Measurements from ENCODE around the gene MAST4.

MAST4 gene

GRCh38 chr5:66843065-66843464 lies 246.9 kb downstream of the MAST4 start:
- Histone ChIP-seq H3K4me1 (ENCODE audit: control insufficient read depth, insufficient read depth, low read length) (peaks cover 36% of the 10 kb centered on the region), H3K9me3 (ENCODE audit: control insufficient read depth, insufficient read depth, low read length) (no peaks in the 10 kb centered on the region), H3K36me3 (ENCODE audit: control insufficient read depth, insufficient read depth, low read length) (no peaks in the 10 kb centered on the region), H3K27me3 (ENCODE audit: control insufficient read depth, insufficient read depth, low read length) (no peaks in the 10 kb centered on the region), H3K9ac (ENCODE audit: low read depth, low read length) (0 out of 2 replicates have a peak overlapping the region, but pooled peaks have one; percentile 35), H3K27ac (ENCODE audit: low read depth, low read length) (peak overlapping the region; percentile 69), H3K4me3 (ENCODE audit: low read depth, low read length) (peak overlapping the region; percentile 21; the same call in 1 of the 2 replicates)

- H3K27ac ChIP-seq (ENCODE audit: low read depth, low read length) = no peak overlapping the region
- no peaks in the 10 kb centered on the region for H3K9me3 ChIP-seq (ENCODE audit: control insufficient read depth, insufficient read depth, low read length)
Measured at GRCh38 chr5:66848749-66849641, 252.8 kb downstream of the MAST4 start.

GRCh38 chr5:66849803-66850202 lies 253.6 kb downstream of the MAST4 start:
- Histone ChIP-seq H3K27me3 (ENCODE audit: control insufficient read depth, insufficient read depth, low read length) (no peaks in the 10 kb centered on the region), H3K36me3 (ENCODE audit: control insufficient read depth, insufficient read depth, low read length) (no peaks in the 10 kb centered on the region), H3K4me1 (ENCODE audit: control insufficient read depth, insufficient read depth, low read length) (peaks cover 7% of the 10 kb centered on the region; the same call in 1 of the 2 replicates), H3K4me3 (ENCODE audit: low read depth, low read length) (no peak overlapping the region), H3K27ac (ENCODE audit: low read depth, low read length) (no peak overlapping the region), H3K9ac (ENCODE audit: low read depth, low read length) (no peak overlapping the region), H3K9me3 (ENCODE audit: control insufficient read depth, insufficient read depth, low read length) (no peaks in the 10 kb centered on the region)

More at GRCh38 chr5:66848749-66849641, 252.8 kb downstream of the MAST4 start:
- no peaks in the 10 kb centered on the region for H3K27me3 ChIP-seq (ENCODE audit: control insufficient read depth, insufficient read depth, low read length)
- H3K4me3 ChIP-seq (ENCODE audit: low read depth, low read length) = no peak overlapping the region
- H3K4me1 ChIP-seq (ENCODE audit: control insufficient read depth, insufficient read depth, low read length) = peaks cover 11% of the 10 kb centered on the region
- no peaks in the 10 kb centered on the region for H3K36me3 ChIP-seq (ENCODE audit: control insufficient read depth, insufficient read depth, low read length)
- H3K9ac ChIP-seq (ENCODE audit: low read depth, low read length) = no peak overlapping the region

- Histone ChIP-seq H3K27ac (ENCODE audit: low read depth, low read length) (no peak overlapping the region), H3K36me3 (ENCODE audit: control insufficient read depth, insufficient read depth, low read length) (no peaks in the 10 kb centered on the region), H3K4me1 (ENCODE audit: control insufficient read depth, insufficient read depth, low read length) (peaks cover 7% of the 10 kb centered on the region; the same call in 1 of the 2 replicates), H3K9ac (ENCODE audit: low read depth, low read length) (no peak overlapping the region), H3K27me3 (ENCODE audit: control insufficient read depth, insufficient read depth, low read length) (no peaks in the 10 kb centered on the region), H3K9me3 (ENCODE audit: control insufficient read depth, insufficient read depth, low read length) (no peaks in the 10 kb centered on the region), H3K4me3 (ENCODE audit: low read depth, low read length) (no peak overlapping the region)
Measured at GRCh38 chr5:66850354-66851075, 254.3 kb downstream of the MAST4 start.

- H3K9ac ChIP-seq (ENCODE audit: low read depth, low read length) = no peak overlapping the region
- H3K27me3 ChIP-seq (ENCODE audit: control insufficient read depth, insufficient read depth, low read length) = no peaks in the 10 kb centered on the region
- no peaks in the 10 kb centered on the region for H3K36me3 ChIP-seq (ENCODE audit: control insufficient read depth, insufficient read depth, low read length)
- H3K9me3 ChIP-seq (ENCODE audit: control insufficient read depth, insufficient read depth, low read length) = no peaks in the 10 kb centered on the region
- no peak overlapping the region for H3K27ac ChIP-seq (ENCODE audit: low read depth, low read length)
- peaks cover 7% of the 10 kb centered on the region; the same call in 1 of the 2 replicates for H3K4me1 ChIP-seq (ENCODE audit: control insufficient read depth, insufficient read depth, low read length)
- no peak overlapping the region for H3K4me3 ChIP-seq (ENCODE audit: low read depth, low read length)
Measured at GRCh38 chr5:66851306-66851705, 255.1 kb downstream of the MAST4 start.

- H3K27ac ChIP-seq (ENCODE audit: low read depth, low read length) = no peak overlapping the region
- H3K36me3 ChIP-seq (ENCODE audit: control insufficient read depth, insufficient read depth, low read length) = no peaks in the 10 kb centered on the region
- no peak overlapping the region for H3K9ac ChIP-seq (ENCODE audit: low read depth, low read length)
- H3K27me3 ChIP-seq (ENCODE audit: control insufficient read depth, insufficient read depth, low read length) = no peaks in the 10 kb centered on the region
- H3K4me3 ChIP-seq (ENCODE audit: low read depth, low read length) = no peak overlapping the region
- H3K4me1 ChIP-seq (ENCODE audit: control insufficient read depth, insufficient read depth, low read length) = peaks cover 7% of the 10 kb centered on the region; the same call in 1 of the 2 replicates
- no peaks in the 10 kb centered on the region for H3K9me3 ChIP-seq (ENCODE audit: control insufficient read depth, insufficient read depth, low read length)
Measured at GRCh38 chr5:66854416-66854815, 258.2 kb downstream of the MAST4 start.

GRCh38 chr5:66856041-66856805 lies 260.0 kb downstream of the MAST4 start:
- Histone ChIP-seq H3K4me3 (ENCODE audit: low read depth, low read length) (no peak overlapping the region), H3K27me3 (ENCODE audit: control insufficient read depth, insufficient read depth, low read length) (no peaks in the 10 kb centered on the region), H3K4me1 (ENCODE audit: control insufficient read depth, insufficient read depth, low read length) (0 out of 2 replicates have a peak, but pooled peaks cover 7% of the 10 kb centered on the region), H3K9me3 (ENCODE audit: control insufficient read depth, insufficient read depth, low read length) (no peaks in the 10 kb centered on the region), H3K9ac (ENCODE audit: low read depth, low read length) (no peak overlapping the region), H3K36me3 (ENCODE audit: control insufficient read depth, insufficient read depth, low read length) (no peaks in the 10 kb centered on the region), H3K27ac (ENCODE audit: low read depth, low read length) (no peak overlapping the region)

- Histone ChIP-seq H3K9me3 (ENCODE audit: control insufficient read depth, insufficient read depth, low read length) (no peaks in the 10 kb centered on the region), H3K4me3 (ENCODE audit: low read depth, low read length) (no peak overlapping the region), H3K9ac (ENCODE audit: low read depth, low read length) (no peak overlapping the region), H3K27me3 (ENCODE audit: control insufficient read depth, insufficient read depth, low read length) (no peaks in the 10 kb centered on the region), H3K4me1 (ENCODE audit: control insufficient read depth, insufficient read depth, low read length) (peaks cover 28% of the 10 kb centered on the region), H3K27ac (ENCODE audit: low read depth, low read length) (no peak overlapping the region), H3K36me3 (ENCODE audit: control insufficient read depth, insufficient read depth, low read length) (no peaks in the 10 kb centered on the region)
Measured at GRCh38 chr5:66859526-66859925, 263.3 kb downstream of the MAST4 start.

GRCh38 chr5:66860199-66860975 lies 264.2 kb downstream of the MAST4 start:
- H3K4me1 ChIP-seq (ENCODE audit: control insufficient read depth, insufficient read depth, low read length) = peaks cover 28% of the 10 kb centered on the region

GRCh38 chr5:66861402-66861801 lies 265.2 kb downstream of the MAST4 start:
- Histone ChIP-seq H3K4me3 (ENCODE audit: low read depth, low read length) (no peak overlapping the region), H3K27ac (ENCODE audit: low read depth, low read length) (no peak overlapping the region), H3K27me3 (ENCODE audit: control insufficient read depth, insufficient read depth, low read length) (no peaks in the 10 kb centered on the region), H3K9me3 (ENCODE audit: control insufficient read depth, insufficient read depth, low read length) (no peaks in the 10 kb centered on the region), H3K9ac (ENCODE audit: low read depth, low read length) (no peak overlapping the region), H3K36me3 (ENCODE audit: control insufficient read depth, insufficient read depth, low read length) (no peaks in the 10 kb centered on the region), H3K4me1 (ENCODE audit: control insufficient read depth, insufficient read depth, low read length) (peaks cover 28% of the 10 kb centered on the region)

More at GRCh38 chr5:66860199-66860975, 264.2 kb downstream of the MAST4 start:
- Histone ChIP-seq H3K27ac (ENCODE audit: low read depth, low read length) (peak overlapping the region; percentile 34), H3K9me3 (ENCODE audit: control insufficient read depth, insufficient read depth, low read length) (no peaks in the 10 kb centered on the region), H3K27me3 (ENCODE audit: control insufficient read depth, insufficient read depth, low read length) (no peaks in the 10 kb centered on the region), H3K9ac (ENCODE audit: low read depth, low read length) (no peak overlapping the region), H3K4me3 (ENCODE audit: low read depth, low read length) (no peak overlapping the region), H3K36me3 (ENCODE audit: control insufficient read depth, insufficient read depth, low read length) (no peaks in the 10 kb centered on the region)
